Type B pancreatic cell (in vitro differentiated cells): ENCODE data around the gene ZNF607. TPM values are rescaled to one million over a fixed set of nuclear protein-coding genes. Genes with fewer than 3 reads are reported as not detected.
"Not testable (repeated sequence)": the region's sequence is repeated elsewhere in the genome, so short reads cannot be mapped to it uniquely, and the experiment has no call there.

ENCODE experiments used
- DNase-seq: peaks from one replicate; pipeline ENCODE4 v3.0.0; 2021; ENCODE audit warnings: mixed read lengths; ENCODE audit not compliant: unreplicated experiment; ENCODE audit errors: extremely low spot score
- H3K27ac Mint-ChIP-seq: 2 replicates; pipeline ENCODE4 v1.8.0; 2021; ENCODE audit warnings: mild to moderate bottlenecking, mixed read lengths
- H3K27me3 Mint-ChIP-seq: 2 replicates; pipeline ENCODE4 v1.8.0; 2021; ENCODE audit warnings: mixed read lengths
- H3K36me3 Mint-ChIP-seq: 2 replicates; pipeline ENCODE4 v1.8.0; 2021; ENCODE audit warnings: mixed read lengths
- H3K4me1 Mint-ChIP-seq: one replicate; pipeline ENCODE4 v1.8.0; 2021; ENCODE audit warnings: mixed read lengths; ENCODE audit not compliant: unreplicated experiment
- H3K4me3 Mint-ChIP-seq: 2 replicates; pipeline ENCODE4 v1.8.0; 2021; ENCODE audit warnings: mild to moderate bottlenecking, mixed read lengths
- H3K9me3 Mint-ChIP-seq: 2 replicates; pipeline ENCODE4 v1.8.0; 2021; ENCODE audit warnings: mixed read lengths
- long read RNA-seq: library from polyadenylated mRNA; unstranded; transcript quantifications from one replicate; pipeline ENCODE4 v2.0.0, GENCODE V29; 2020
- total RNA-seq: library from RNA; stranded (reverse); gene quantifications from 2 replicates; pipeline ENCODE4 v1.2.1, GENCODE V29; 2021; ENCODE audit warnings: low replicate concordance
- TF ChIP-seq, protein P1 (sequence below): fragments of 200-600 bp; sonication (generic); conservative IDR thresholded peaks from 2 replicates; pipeline ENCODE4 v1.5.0; 2021; ENCODE audit warnings: antibody characterized with exemption, mild to moderate bottlenecking

The ZNF607 gene
- total RNA-seq: 24.0 and 24.1 TPM in 2 replicates
- long read RNA-seq: 0 reads

DNA sequence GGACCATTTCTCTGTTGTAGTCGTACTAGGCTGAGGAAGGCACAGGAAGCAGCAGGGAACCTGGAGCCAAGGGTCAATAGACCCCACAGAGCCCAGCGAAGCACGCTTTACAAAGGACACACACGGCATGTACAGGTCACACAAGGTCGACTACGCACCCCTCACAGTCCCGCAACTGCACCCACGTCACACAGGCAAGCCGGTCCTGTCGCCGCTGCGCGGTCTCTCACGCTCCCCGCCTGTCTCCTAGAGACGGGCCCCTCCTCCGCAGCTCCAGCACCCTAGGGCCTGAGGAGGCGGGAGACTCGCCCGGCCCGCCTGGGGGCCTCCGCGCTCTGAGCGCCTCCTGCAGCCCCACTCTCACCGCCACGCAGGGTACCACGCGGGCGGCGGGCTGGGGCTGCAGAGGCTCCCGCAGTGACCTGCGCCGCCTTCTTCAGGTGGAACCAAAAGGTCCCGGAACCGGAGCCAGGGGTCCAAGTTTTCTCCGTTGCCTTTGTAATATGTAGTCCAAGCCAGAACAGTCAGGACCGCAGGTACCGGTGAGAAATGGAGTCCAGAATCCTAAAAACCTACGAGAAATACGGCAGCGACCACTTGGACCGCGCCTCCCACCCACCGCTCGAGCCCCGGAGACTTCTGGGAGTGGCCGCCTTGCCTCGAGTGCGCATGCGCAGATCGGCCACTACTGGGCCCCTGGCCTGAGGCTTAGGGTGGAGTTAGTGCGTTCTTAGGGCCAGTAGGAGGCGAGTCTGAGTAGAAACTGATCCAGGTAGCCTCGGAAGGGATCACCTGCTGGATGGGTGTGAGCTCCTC lies at the start of gene ZNF607:
Gene ZNF607 (minus strand): TSS at position 651 of the 816 bp plus-strand sequence. CDS start 8,143 bp downstream, outside the sequence.
- Mint-ChIP-seq H3K27me3 (no peaks in the 10 kb centered on the region), H3K27ac (peak within 1 kb of the TSS; percentile 93)
- TF ChIP-seq, protein P1, sequence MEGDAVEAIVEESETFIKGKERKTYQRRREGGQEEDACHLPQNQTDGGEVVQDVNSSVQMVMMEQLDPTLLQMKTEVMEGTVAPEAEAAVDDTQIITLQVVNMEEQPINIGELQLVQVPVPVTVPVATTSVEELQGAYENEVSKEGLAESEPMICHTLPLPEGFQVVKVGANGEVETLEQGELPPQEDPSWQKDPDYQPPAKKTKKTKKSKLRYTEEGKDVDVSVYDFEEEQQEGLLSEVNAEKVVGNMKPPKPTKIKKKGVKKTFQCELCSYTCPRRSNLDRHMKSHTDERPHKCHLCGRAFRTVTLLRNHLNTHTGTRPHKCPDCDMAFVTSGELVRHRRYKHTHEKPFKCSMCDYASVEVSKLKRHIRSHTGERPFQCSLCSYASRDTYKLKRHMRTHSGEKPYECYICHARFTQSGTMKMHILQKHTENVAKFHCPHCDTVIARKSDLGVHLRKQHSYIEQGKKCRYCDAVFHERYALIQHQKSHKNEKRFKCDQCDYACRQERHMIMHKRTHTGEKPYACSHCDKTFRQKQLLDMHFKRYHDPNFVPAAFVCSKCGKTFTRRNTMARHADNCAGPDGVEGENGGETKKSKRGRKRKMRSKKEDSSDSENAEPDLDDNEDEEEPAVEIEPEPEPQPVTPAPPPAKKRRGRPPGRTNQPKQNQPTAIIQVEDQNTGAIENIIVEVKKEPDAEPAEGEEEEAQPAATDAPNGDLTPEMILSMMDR: peak; percentile 78

DNA sequence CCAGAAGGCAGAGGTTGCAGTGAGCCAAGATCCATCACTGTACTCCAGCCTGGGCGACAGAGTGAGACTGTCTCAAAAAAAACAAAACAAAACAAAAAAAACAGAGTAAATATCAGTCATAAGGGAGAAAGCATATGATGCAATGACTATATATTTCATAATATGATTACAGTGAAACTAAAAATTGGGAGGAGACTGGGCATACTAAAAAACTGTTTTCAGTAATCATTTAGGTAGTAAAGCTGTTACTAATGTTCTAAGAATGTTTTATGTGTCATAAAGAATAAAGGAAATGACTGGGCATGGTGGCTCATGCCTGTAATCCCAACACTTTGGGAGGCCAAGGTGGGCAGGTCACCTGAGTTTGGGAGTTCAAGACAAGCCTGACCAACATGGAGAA lies 43.9 kb upstream of the ZNF607 start:
- Mint-ChIP-seq H3K27ac (no peak overlapping the region), H3K36me3 (peaks cover 27% of the 10 kb centered on the region), H3K27me3 (no peaks in the 10 kb centered on the region), H3K4me3 (no peak overlapping the region), H3K9me3 (no peaks in the 10 kb centered on the region), H3K4me1 (no peaks in the 10 kb centered on the region)
- TF ChIP-seq, protein P1: no peak
- DNase-seq: no peak

More for the DNA sequence above, at the start of gene ZNF607:
- peak; percentile 96 for DNase-seq
- peak within 1 kb of the TSS; percentile 96 for H3K4me3 Mint-ChIP-seq
- no peaks in the 10 kb centered on the region for H3K9me3 Mint-ChIP-seq
- peaks cover 13% of the 10 kb centered on the region for H3K4me1 Mint-ChIP-seq
- peaks cover 23% of the 10 kb centered on the region for H3K36me3 Mint-ChIP-seq

- not testable (repeated sequence) for DNase-seq, H3K27me3 Mint-ChIP-seq, H3K4me1 Mint-ChIP-seq, H3K4me3 Mint-ChIP-seq, H3K27ac Mint-ChIP-seq, H3K9me3 Mint-ChIP-seq
- peaks cover 28% of the 10 kb centered on the region for H3K36me3 Mint-ChIP-seq
Observed at GRCh38 chr19:37757683-37758082, 38.1 kb upstream of the ZNF607 start.

DNA sequence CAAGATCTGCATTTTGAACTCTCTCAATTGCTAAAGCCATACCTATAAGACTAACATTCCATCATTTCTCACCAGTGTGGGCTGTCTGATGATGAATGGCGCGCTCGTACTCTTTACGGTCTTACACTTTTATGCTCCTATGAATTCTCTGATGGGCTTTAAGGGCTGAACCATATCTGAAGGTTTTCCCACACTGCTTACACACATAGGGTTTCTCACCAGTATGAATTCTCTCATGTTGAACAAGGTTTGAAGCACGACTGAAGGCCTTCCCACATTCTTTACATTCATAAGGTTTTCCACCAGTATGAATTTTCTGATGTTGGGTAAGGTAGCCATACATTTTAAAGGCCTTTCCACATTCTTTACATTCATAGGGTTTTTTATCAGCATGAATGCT lies 18.8 kb upstream of the ZNF607 start:
- Mint-ChIP-seq H3K27me3 (no peaks in the 10 kb centered on the region), H3K36me3 (peaks cover 47% of the 10 kb centered on the region), H3K4me3 (no peak overlapping the region), H3K9me3 (peaks cover 8% of the 10 kb centered on the region), H3K4me1 (no peaks in the 10 kb centered on the region), H3K27ac (no peak overlapping the region)
- TF ChIP-seq, protein P1: no peak
- no peak for DNase-seq

DNA sequence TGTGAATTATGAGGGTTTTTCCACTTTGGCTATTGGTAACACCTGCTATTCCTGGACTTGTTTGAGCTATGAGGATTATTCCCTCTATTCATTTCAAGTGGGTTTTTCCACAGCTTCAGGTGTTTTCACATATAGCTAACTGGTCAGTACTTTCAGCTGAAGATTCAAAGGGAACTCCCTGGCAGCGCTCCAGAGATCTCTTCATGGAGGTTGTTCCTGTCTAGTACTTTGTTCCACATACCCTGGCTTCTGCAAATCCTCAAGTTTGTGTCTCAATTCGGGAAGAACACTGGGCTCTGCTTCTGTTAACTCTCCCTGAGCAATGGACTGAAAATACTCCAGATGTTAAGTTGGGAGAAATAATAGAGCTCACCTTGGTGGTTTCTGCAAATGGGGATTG lies 5.6 kb upstream of the ZNF607 start:
- Mint-ChIP-seq H3K4me1 (no peaks in the 10 kb centered on the region), H3K36me3 (no peaks in the 10 kb centered on the region), H3K27ac (no peak overlapping the region), H3K9me3 (no peaks in the 10 kb centered on the region), H3K4me3 (no peak overlapping the region), H3K27me3 (no peaks in the 10 kb centered on the region)
- DNase-seq: no peak
- TF ChIP-seq, protein P1: no peak

- TF ChIP-seq, protein P1: peak; percentile 52
- Mint-ChIP-seq H3K9me3 (no peaks in the 10 kb centered on the region), H3K27ac (peak overlapping the region; percentile 93), H3K36me3 (peaks cover 23% of the 10 kb centered on the region), H3K4me3 (peak overlapping the region; percentile 96), H3K4me1 (peaks cover 13% of the 10 kb centered on the region), H3K27me3 (no peaks in the 10 kb centered on the region)
- DNase-seq: no peak
Observed at GRCh38 chr19:37719927-37720265, 335 bp upstream of the ZNF607 start.
